Activated B cell treated with CpG ODN at 0.5 μM for 24 hours (primary cell): ENCODE results near the gene RTN4. TPM values are rescaled to one million over a fixed set of nuclear protein-coding genes. Genes with fewer than 3 reads are reported as not detected.

Source experiments
- ATAC-seq: fragments of 200-7000 bp; cut with Tn5 transposase; one replicate; pipeline ENCODE4 v1.10.0; 2021; ENCODE audit warnings: low read depth, mild to moderate bottlenecking, moderate library complexity
- CTCF ChIA-PET: fragments of 350-600 bp; sonication (Branson Sonifier 250); formaldehyde crosslinking; loops from one replicate; lab custom pipeline; 2021; ENCODE audit warnings: antibody characterized with exemption; lab: Charles Lee
- POLR2A ChIA-PET: fragments of 350-600 bp; sonication (Branson Sonifier 250); formaldehyde crosslinking; loops from one replicate; lab custom pipeline; 2021; ENCODE audit warnings: antibody characterized with exemption; lab: Charles Lee
- DNase-seq: peaks from one replicate; pipeline ENCODE4 v3.0.0; 2022
- H3K27ac Mint-ChIP-seq: one replicate; pipeline ENCODE4 v1.8.0; 2020; ENCODE audit warnings: mixed read lengths
- H3K27me3 Mint-ChIP-seq: one replicate; pipeline ENCODE4 v1.8.0; 2021; ENCODE audit warnings: mixed read lengths
- H3K36me3 Mint-ChIP-seq: one replicate; pipeline ENCODE4 v1.8.0; 2021; ENCODE audit warnings: low read depth, mixed read lengths
- H3K4me1 Mint-ChIP-seq: one replicate; pipeline ENCODE4 v1.8.0; 2021; ENCODE audit warnings: mixed read lengths
- H3K4me3 Mint-ChIP-seq: one replicate; pipeline ENCODE4 v1.8.0; 2020; ENCODE audit warnings: mild to moderate bottlenecking, mixed read lengths
- H3K9me3 Mint-ChIP-seq: one replicate; pipeline ENCODE4 v1.8.0; 2020; ENCODE audit warnings: mixed read lengths
- CTCF ChIP-seq: fragments of 200-600 bp; IDR thresholded peaks from one replicate; pipeline ENCODE4 v1.8.0; 2022; ENCODE audit warnings: antibody characterized with exemption, mild to moderate bottlenecking
- intact Hi-C: fragments of 100-400 bp; cut with micrococcal nuclease; formaldehyde crosslinking; loops from one replicate; pipeline ENCODE4 v1.15.1; 2024
- total RNA-seq: library from RNA; stranded (reverse); gene quantifications from 2 replicates; pipeline ENCODE4 v1.2.3, GENCODE V29; 2022

Gene RTN4
- total RNA-seq, 1 donor from 2014 or later, result 60.5 TPM

- no peak overlapping the region for H3K4me3 Mint-ChIP-seq
- POLR2A ChIA-PET, result no interaction called here
Observed at GRCh38 chr2:54946220-54946805, 103.9 kb downstream of the RTN4 start.

GRCh38 chr2:54945391-54946219, 104.6 kb downstream of the RTN4 start:
- no peaks in the 10 kb centered on the region for H3K9me3 Mint-ChIP-seq
- H3K27me3 Mint-ChIP-seq, result no peaks in the 10 kb centered on the region
- CTCF ChIA-PET, result no interaction called here
- DNase-seq, result no peak
- intact Hi-C loops, result no loop called here
- ATAC-seq, result no peak
- H3K4me1 Mint-ChIP-seq, result no peaks in the 10 kb centered on the region
- TF ChIP-seq CTCF, result no peak
- POLR2A ChIA-PET, result no interaction called here
- H3K27ac Mint-ChIP-seq, result no peak overlapping the region
- peaks cover 10% of the 10 kb centered on the region for H3K36me3 Mint-ChIP-seq
- H3K4me3 Mint-ChIP-seq, result no peak overlapping the region

More at GRCh38 chr2:54946220-54946805, 103.9 kb downstream of the RTN4 start:
- no peak for ATAC-seq
- no peak for DNase-seq
- TF ChIP-seq CTCF, result no peak
- Mint-ChIP-seq H3K27ac (no peak overlapping the region), H3K27me3 (no peaks in the 10 kb centered on the region), H3K4me1 (no peaks in the 10 kb centered on the region), H3K36me3 (peaks cover 11% of the 10 kb centered on the region), H3K9me3 (no peaks in the 10 kb centered on the region)
- intact Hi-C loops, result no loop called here
- CTCF ChIA-PET, result no interaction called here

- intact Hi-C loops, result no loop called here
- ChIA-PET POLR2A (no interaction called here), CTCF (no interaction called here)
- ATAC-seq (no peak), DNase-seq (no peak)
- Mint-ChIP-seq H3K9me3 (no peaks in the 10 kb centered on the region), H3K36me3 (peaks cover 8% of the 10 kb centered on the region), H3K27ac (no peak overlapping the region), H3K4me3 (no peak overlapping the region), H3K4me1 (no peaks in the 10 kb centered on the region), H3K27me3 (no peaks in the 10 kb centered on the region)
- TF ChIP-seq CTCF, result no peak
Observed at GRCh38 chr2:54944724-54945326, 105.4 kb downstream of the RTN4 start.

- intact Hi-C loops, result no loop called here
Observed at GRCh38 chr2:54942373-54942772, 107.9 kb downstream of the RTN4 start.

More at GRCh38 chr2:54942373-54942772, 107.9 kb downstream of the RTN4 start:
- POLR2A ChIA-PET, result no interaction called here
- Mint-ChIP-seq H3K36me3 (peaks cover 8% of the 10 kb centered on the region), H3K9me3 (peaks cover 2% of the 10 kb centered on the region), H3K4me3 (no peak overlapping the region), H3K27me3 (no peaks in the 10 kb centered on the region), H3K4me1 (no peaks in the 10 kb centered on the region), H3K27ac (no peak overlapping the region)
- no peak for ATAC-seq
- DNase-seq, result no peak
- CTCF ChIA-PET, result no interaction called here
- no peak for TF ChIP-seq CTCF
